SK-N-SH treated with all-trans-retinoic acid at 6 μM for 48 hours (cell line): ENCODE measurements around the gene PDIA5.
"Not testable (repeated sequence)": the region's sequence is repeated elsewhere in the genome, so short reads cannot be mapped to it uniquely, and the experiment has no call there.

Experiments used
- ATAC-seq: fragments of 200-7000 bp; cut with Tn5 transposase; 3 replicates; pipeline ENCODE4 v1.9.1; 2020; ENCODE audit warnings: mild to moderate bottlenecking, moderate library complexity
- ARNTL ChIP-seq: fragments of 450-650 bp; formaldehyde crosslinking; IDR thresholded peaks from 2 replicates; pipeline ENCODE4 v1.5.0; 2020; ENCODE audit warnings: low read depth, mild to moderate bottlenecking, moderate library complexity, borderline replicate concordance
- BACH2 ChIP-seq: fragments of 250-450 bp; sonication (Bioruptor Pico); IDR thresholded peaks from 2 replicates; pipeline ENCODE4 v1.9.0; 2021; ENCODE audit warnings: mild to moderate bottlenecking, borderline replicate concordance
- CREB5 ChIP-seq: fragments of 250-450 bp; sonication (Bioruptor Pico); IDR thresholded peaks from 2 replicates; pipeline ENCODE4 v1.5.1; 2020; ENCODE audit warnings: low read depth, mild to moderate bottlenecking, moderate library complexity
- CSDC2 ChIP-seq: fragments of 250-450 bp; sonication (Bioruptor Pico); IDR thresholded peaks from 2 replicates; pipeline ENCODE4 v1.5.0; 2020; ENCODE audit warnings: mild to moderate bottlenecking, moderate library complexity
- CSRNP3 ChIP-seq: fragments of 250-450 bp; sonication (Bioruptor Pico); IDR thresholded peaks from 2 replicates; pipeline ENCODE4 v1.5.1; 2021; ENCODE audit warnings: mild to moderate bottlenecking, moderate library complexity
- ESRRG ChIP-seq: fragments of 250-450 bp; sonication (Bioruptor Pico); IDR thresholded peaks from 2 replicates; pipeline ENCODE4 v1.6.1; 2021; ENCODE audit warnings: mild to moderate bottlenecking
- GLIS3 ChIP-seq: fragments of 250-450 bp; sonication (Bioruptor Pico); IDR thresholded peaks from 2 replicates; pipeline ENCODE4 v1.5.0; 2020; ENCODE audit warnings: mild to moderate bottlenecking, moderate library complexity
- ISL1 ChIP-seq: fragments of 250-450 bp; sonication (Bioruptor Pico); IDR thresholded peaks from 2 replicates; pipeline ENCODE4 v2.1.2; 2022; ENCODE audit warnings: mild to moderate bottlenecking, moderate library complexity
- OSR1 ChIP-seq: fragments of 250-450 bp; sonication (Bioruptor Pico); IDR thresholded peaks from 2 replicates; pipeline ENCODE4 v1.8.0; 2022; ENCODE audit warnings: moderate library complexity, mild to moderate bottlenecking, inconsistent platforms
- PATZ1 ChIP-seq: fragments of 250-450 bp; sonication (Bioruptor Pico); IDR thresholded peaks from 2 replicates; pipeline ENCODE4 v1.8.0; 2020; ENCODE audit warnings: mild to moderate bottlenecking, moderate library complexity, borderline replicate concordance
- POU6F1 ChIP-seq: fragments of 250-450 bp; sonication (Bioruptor Pico); IDR thresholded peaks from 2 replicates; pipeline ENCODE4 v1.8.0; 2021; ENCODE audit warnings: low read depth, mild to moderate bottlenecking, moderate library complexity, borderline replicate concordance
- PPARA ChIP-seq: fragments of 250-450 bp; sonication (Bioruptor Pico); IDR thresholded peaks from 2 replicates; pipeline ENCODE4 v1.5.0; 2020; ENCODE audit warnings: mild to moderate bottlenecking, borderline replicate concordance
- RARB ChIP-seq: fragments of 250-450 bp; sonication (Bioruptor Pico); IDR thresholded peaks from 2 replicates; pipeline ENCODE4 v1.8.0; 2021; ENCODE audit warnings: mild to moderate bottlenecking, moderate library complexity
- SNAI2 ChIP-seq: fragments of 250-450 bp; sonication (Bioruptor Pico); IDR thresholded peaks from 2 replicates; pipeline ENCODE4 v1.5.0; 2020; ENCODE audit warnings: mild to moderate bottlenecking, moderate library complexity
- TCF4 ChIP-seq: fragments of 250-450 bp; sonication (Bioruptor Pico); IDR thresholded peaks from 2 replicates; pipeline ENCODE4 v1.8.0; 2021; ENCODE audit warnings: mild to moderate bottlenecking, moderate library complexity, borderline replicate concordance
- TOX ChIP-seq: fragments of 250-450 bp; sonication (Bioruptor Pico); IDR thresholded peaks from 2 replicates; pipeline ENCODE4 v1.8.0; 2021; ENCODE audit warnings: mild to moderate bottlenecking, moderate library complexity, borderline replicate concordance
- TSHZ2 ChIP-seq: fragments of 250-450 bp; sonication (Bioruptor Pico); IDR thresholded peaks from 2 replicates; pipeline ENCODE4 v1.5.0; 2020; ENCODE audit warnings: mild to moderate bottlenecking, moderate library complexity
- ZC3H10 ChIP-seq: fragments of 250-450 bp; sonication (Bioruptor Pico); IDR thresholded peaks from 2 replicates; pipeline ENCODE4 v1.5.1; 2021; ENCODE audit warnings: mild to moderate bottlenecking, moderate library complexity
- ZFP3 ChIP-seq: fragments of 250-450 bp; sonication (Bioruptor Pico); IDR thresholded peaks from 2 replicates; pipeline ENCODE4 v1.5.0; 2020; ENCODE audit warnings: mild to moderate bottlenecking, moderate library complexity
- ZFP30 ChIP-seq: fragments of 450-650 bp; formaldehyde crosslinking; IDR thresholded peaks from 2 replicates; pipeline ENCODE4 v1.5.0; 2022; ENCODE audit warnings: mild to moderate bottlenecking, moderate library complexity
- ZNF70 ChIP-seq: fragments of 450-650 bp; formaldehyde crosslinking; IDR thresholded peaks from 2 replicates; pipeline ENCODE4 v1.5.0; 2020; ENCODE audit warnings: mild to moderate bottlenecking, moderate library complexity
- ZNF8 ChIP-seq: fragments of 450-650 bp; formaldehyde crosslinking; IDR thresholded peaks from 2 replicates; pipeline ENCODE4 v1.5.0; 2020; ENCODE audit warnings: mild to moderate bottlenecking, moderate library complexity

Gene PDIA5

GRCh38 chr3:123110976-123111615 lies 44.3 kb downstream of the PDIA5 start:
- no peak for ATAC-seq
- TF ChIP-seq CSDC2 (CRISPR knock-in tag) (no peak), ZNF70 (no peak), OSR1 (no peak), BACH2 (CRISPR knock-in tag) (no peak), TOX (CRISPR knock-in tag) (no peak), SNAI2 (no peak), ZFP3 (CRISPR knock-in tag) (no peak), ESRRG (CRISPR knock-in tag) (no peak), GLIS3 (CRISPR knock-in tag) (no peak), ZNF8 (no peak), PPARA (CRISPR knock-in tag) (no peak), TCF4 (CRISPR knock-in tag) (no peak), RARB (CRISPR knock-in tag) (no peak)

GRCh38 chr3:123111640-123112039 lies 44.8 kb downstream of the PDIA5 start:
- no peak for ATAC-seq
- TF ChIP-seq GLIS3 (CRISPR knock-in tag) (no peak), PATZ1 (CRISPR knock-in tag) (no peak), TCF4 (CRISPR knock-in tag) (no peak), ZC3H10 (CRISPR knock-in tag) (no peak), ARNTL (CRISPR knock-in tag) (no peak), CSRNP3 (CRISPR knock-in tag) (no peak), ZFP30 (CRISPR knock-in tag) (no peak), BACH2 (CRISPR knock-in tag) (no peak), TOX (CRISPR knock-in tag) (no peak), SNAI2 (no peak), PPARA (CRISPR knock-in tag) (no peak), POU6F1 (CRISPR knock-in tag) (no peak), ISL1 (CRISPR knock-in tag) (no peak)

- no peak for ATAC-seq
- TF ChIP-seq POU6F1 (CRISPR knock-in tag) (no peak), ARNTL (CRISPR knock-in tag) (no peak), ZC3H10 (CRISPR knock-in tag) (no peak), CREB5 (no peak), CSDC2 (CRISPR knock-in tag) (no peak), PATZ1 (CRISPR knock-in tag) (no peak), TOX (CRISPR knock-in tag) (no peak), PPARA (CRISPR knock-in tag) (no peak), ZNF8 (no peak), TSHZ2 (CRISPR knock-in tag) (no peak), ISL1 (CRISPR knock-in tag) (no peak), OSR1 (no peak), SNAI2 (no peak), ZNF70 (no peak), TCF4 (CRISPR knock-in tag) (no peak), ESRRG (CRISPR knock-in tag) (no peak)
Measured at GRCh38 chr3:123112232-123112631, 45.4 kb downstream of the PDIA5 start.

GRCh38 chr3:123112656-123113055 lies 45.8 kb downstream of the PDIA5 start:
- not testable (repeated sequence) for ATAC-seq
